Measurements from ENCODE around the gene TMEM130.

The TMEM130 gene

GRCh38 chr7:98807068-98808048 is 62.5 kb downstream of the TMEM130 start:
- H2AFZ ChIP-seq (ENCODE audit: low read length) = no peak overlapping the region
- no peaks in the 10 kb centered on the region for H3K79me2 ChIP-seq (ENCODE audit: insufficient read depth, low read length)
- H3K4me1 ChIP-seq (ENCODE audit: insufficient read depth, low read length, poor library complexity, severe bottlenecking) = no peaks in the 10 kb centered on the region
- no peaks in the 10 kb centered on the region for H3K36me3 ChIP-seq (ENCODE audit: insufficient read depth, low read length)
- no peaks in the 10 kb centered on the region for H4K20me1 ChIP-seq (ENCODE audit: insufficient read depth, low read length, poor library complexity, severe bottlenecking)
- no peak overlapping the region for H3K9ac ChIP-seq (ENCODE audit: low read depth, low read length, poor library complexity, severe bottlenecking)
- no peak overlapping the region for H3K4me2 ChIP-seq (ENCODE audit: low read depth, low read length, poor library complexity, severe bottlenecking)
- H3K27me3 ChIP-seq (ENCODE audit: insufficient read depth, low read length, poor library complexity, severe bottlenecking) = no peaks in the 10 kb centered on the region
- TF ChIP-seq CTCF (conservative IDR thresholded peaks at IDR 0.05; ENCODE audit: low read length) (no peak), EZH2phosphoT487 (IDR thresholded peaks at IDR 0.05; ENCODE audit: borderline replicate concordance) (no peak)
- no peaks in the 10 kb centered on the region for H3K9me3 ChIP-seq (ENCODE audit: insufficient read depth, low read depth, low read length)
- H3K4me3 ChIP-seq (ENCODE audit: low read length, poor library complexity, severe bottlenecking) = no peak overlapping the region
- no peaks in the 10 kb centered on the region for H3K9me2 ChIP-seq (replicated peaks; ENCODE audit: low read depth, low read length)
- H3F3A ChIP-seq (ENCODE audit: low read depth) = no peaks in the 10 kb centered on the region

- no peak overlapping the region for H3K4me3 ChIP-seq (ENCODE audit: low read length, poor library complexity, severe bottlenecking)
- no peaks in the 10 kb centered on the region for H3K27me3 ChIP-seq (ENCODE audit: insufficient read depth, low read length, poor library complexity, severe bottlenecking)
- no peak for TF ChIP-seq EZH2phosphoT487 (IDR thresholded peaks at IDR 0.05; ENCODE audit: borderline replicate concordance)
- no peak for TF ChIP-seq CTCF (conservative IDR thresholded peaks at IDR 0.05; ENCODE audit: low read length)
- no peaks in the 10 kb centered on the region for H3K36me3 ChIP-seq (ENCODE audit: insufficient read depth, low read length)
- no peaks in the 10 kb centered on the region for H3K9me3 ChIP-seq (ENCODE audit: insufficient read depth, low read depth, low read length)
- H2AFZ ChIP-seq (ENCODE audit: low read length) = no peak overlapping the region
- no peaks in the 10 kb centered on the region for H3F3A ChIP-seq (ENCODE audit: low read depth)
- H3K79me2 ChIP-seq (ENCODE audit: insufficient read depth, low read length) = no peaks in the 10 kb centered on the region
- H3K9ac ChIP-seq (ENCODE audit: low read depth, low read length, poor library complexity, severe bottlenecking) = no peak overlapping the region
- no peak overlapping the region for H3K4me2 ChIP-seq (ENCODE audit: low read depth, low read length, poor library complexity, severe bottlenecking)
- no peaks in the 10 kb centered on the region for H3K9me2 ChIP-seq (replicated peaks; ENCODE audit: low read depth, low read length)
- H4K20me1 ChIP-seq (ENCODE audit: insufficient read depth, low read length, poor library complexity, severe bottlenecking) = no peaks in the 10 kb centered on the region
- H3K4me1 ChIP-seq (ENCODE audit: insufficient read depth, low read length, poor library complexity, severe bottlenecking) = no peaks in the 10 kb centered on the region
Measured at GRCh38 chr7:98805956-98806838, 63.6 kb downstream of the TMEM130 start.

GRCh38 chr7:98802781-98803110 is 67.1 kb downstream of the TMEM130 start:
- Histone ChIP-seq H3K79me2 (ENCODE audit: insufficient read depth, low read length) (no peaks in the 10 kb centered on the region), H3K9ac (ENCODE audit: low read depth, low read length, poor library complexity, severe bottlenecking) (no peak overlapping the region), H3K9me3 (ENCODE audit: insufficient read depth, low read depth, low read length) (no peaks in the 10 kb centered on the region), H3K4me1 (ENCODE audit: insufficient read depth, low read length, poor library complexity, severe bottlenecking) (no peaks in the 10 kb centered on the region), H3K4me3 (ENCODE audit: low read length, poor library complexity, severe bottlenecking) (no peak overlapping the region), H3K36me3 (ENCODE audit: insufficient read depth, low read length) (no peaks in the 10 kb centered on the region), H2AFZ (ENCODE audit: low read length) (no peak overlapping the region), H3K9me2 (replicated peaks; ENCODE audit: low read depth, low read length) (no peaks in the 10 kb centered on the region), H3K4me2 (ENCODE audit: low read depth, low read length, poor library complexity, severe bottlenecking) (no peak overlapping the region), H4K20me1 (ENCODE audit: insufficient read depth, low read length, poor library complexity, severe bottlenecking) (no peaks in the 10 kb centered on the region), H3K27me3 (ENCODE audit: insufficient read depth, low read length, poor library complexity, severe bottlenecking) (no peaks in the 10 kb centered on the region), H3F3A (ENCODE audit: low read depth) (no peaks in the 10 kb centered on the region)
- TF ChIP-seq CTCF (conservative IDR thresholded peaks at IDR 0.05; ENCODE audit: low read length) (no peak), EZH2phosphoT487 (IDR thresholded peaks at IDR 0.05; ENCODE audit: borderline replicate concordance) (no peak)
